ENCODE data around the gene SLAMF6. TPM values are rescaled to one million over a fixed set of nuclear protein-coding genes. Genes with fewer than 3 reads are reported as not detected.
"Not testable (repeated sequence)": the region's sequence is repeated elsewhere in the genome, so short reads cannot be mapped to it uniquely, and the experiment has no call there.

SLAMF6 gene
- total RNA-seq, 1 experiment from 2014 or later: not detected

DNA sequence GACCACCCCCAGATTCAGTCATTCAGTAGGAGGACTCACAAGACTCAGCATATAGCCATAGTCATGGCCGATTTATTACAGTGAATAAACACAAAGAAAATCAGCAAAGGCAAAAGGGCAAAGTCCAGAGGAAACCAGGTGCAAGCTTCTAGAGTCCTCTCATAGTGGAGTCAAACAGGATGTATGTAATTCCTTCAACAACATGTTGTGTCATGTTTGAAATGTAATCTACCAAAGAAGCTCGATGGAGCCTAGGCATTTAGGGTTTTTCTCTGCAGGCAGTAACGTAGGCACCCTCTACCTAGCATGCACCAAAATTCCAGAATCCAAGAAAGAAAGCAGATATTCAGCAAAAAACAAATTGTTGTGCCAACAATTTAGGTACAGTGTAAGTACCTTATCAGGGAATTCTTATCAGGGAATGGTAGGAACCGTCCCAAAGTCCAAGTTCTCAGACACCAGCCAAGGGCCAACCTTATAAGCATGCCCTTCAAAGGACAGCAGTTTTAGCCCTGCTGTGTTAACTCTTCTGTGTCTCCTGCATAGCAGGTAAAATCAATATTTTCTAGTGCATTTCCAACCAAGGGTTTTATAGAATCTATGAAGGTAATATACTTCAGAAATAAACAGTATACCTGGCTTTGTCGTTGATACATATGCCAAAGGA is 16.1 kb upstream of the SLAMF6 start:
- Mint-ChIP-seq H3K4me1 (ENCODE audit: low read depth, unreplicated experiment) (peaks cover 50% of the 10 kb centered on the region), H3K9me3 (ENCODE audit: low read depth, unreplicated experiment) (no peaks in the 10 kb centered on the region), H3K27me3 (ENCODE audit: unreplicated experiment) (no peaks in the 10 kb centered on the region), H3K27ac (ENCODE audit: unreplicated experiment) (no peak overlapping the region), H3K36me3 (ENCODE audit: insufficient read depth, unreplicated experiment) (no peaks in the 10 kb centered on the region), H3K4me3 (ENCODE audit: low read depth, unreplicated experiment) (no peak overlapping the region)
- intact Hi-C loops (cut with micrococcal nuclease; ENCODE audit: unreplicated experiment): no loop called here
- DNase-seq: no peak
- BruUV-seq (replicated peaks): no TSS peak
- TF ChIP-seq, protein P1, sequence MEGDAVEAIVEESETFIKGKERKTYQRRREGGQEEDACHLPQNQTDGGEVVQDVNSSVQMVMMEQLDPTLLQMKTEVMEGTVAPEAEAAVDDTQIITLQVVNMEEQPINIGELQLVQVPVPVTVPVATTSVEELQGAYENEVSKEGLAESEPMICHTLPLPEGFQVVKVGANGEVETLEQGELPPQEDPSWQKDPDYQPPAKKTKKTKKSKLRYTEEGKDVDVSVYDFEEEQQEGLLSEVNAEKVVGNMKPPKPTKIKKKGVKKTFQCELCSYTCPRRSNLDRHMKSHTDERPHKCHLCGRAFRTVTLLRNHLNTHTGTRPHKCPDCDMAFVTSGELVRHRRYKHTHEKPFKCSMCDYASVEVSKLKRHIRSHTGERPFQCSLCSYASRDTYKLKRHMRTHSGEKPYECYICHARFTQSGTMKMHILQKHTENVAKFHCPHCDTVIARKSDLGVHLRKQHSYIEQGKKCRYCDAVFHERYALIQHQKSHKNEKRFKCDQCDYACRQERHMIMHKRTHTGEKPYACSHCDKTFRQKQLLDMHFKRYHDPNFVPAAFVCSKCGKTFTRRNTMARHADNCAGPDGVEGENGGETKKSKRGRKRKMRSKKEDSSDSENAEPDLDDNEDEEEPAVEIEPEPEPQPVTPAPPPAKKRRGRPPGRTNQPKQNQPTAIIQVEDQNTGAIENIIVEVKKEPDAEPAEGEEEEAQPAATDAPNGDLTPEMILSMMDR (IDR thresholded peaks at IDR 0.05; ENCODE audit: unreplicated experiment): no peak
- CTCF ChIA-PET: no interaction called here

DNA sequence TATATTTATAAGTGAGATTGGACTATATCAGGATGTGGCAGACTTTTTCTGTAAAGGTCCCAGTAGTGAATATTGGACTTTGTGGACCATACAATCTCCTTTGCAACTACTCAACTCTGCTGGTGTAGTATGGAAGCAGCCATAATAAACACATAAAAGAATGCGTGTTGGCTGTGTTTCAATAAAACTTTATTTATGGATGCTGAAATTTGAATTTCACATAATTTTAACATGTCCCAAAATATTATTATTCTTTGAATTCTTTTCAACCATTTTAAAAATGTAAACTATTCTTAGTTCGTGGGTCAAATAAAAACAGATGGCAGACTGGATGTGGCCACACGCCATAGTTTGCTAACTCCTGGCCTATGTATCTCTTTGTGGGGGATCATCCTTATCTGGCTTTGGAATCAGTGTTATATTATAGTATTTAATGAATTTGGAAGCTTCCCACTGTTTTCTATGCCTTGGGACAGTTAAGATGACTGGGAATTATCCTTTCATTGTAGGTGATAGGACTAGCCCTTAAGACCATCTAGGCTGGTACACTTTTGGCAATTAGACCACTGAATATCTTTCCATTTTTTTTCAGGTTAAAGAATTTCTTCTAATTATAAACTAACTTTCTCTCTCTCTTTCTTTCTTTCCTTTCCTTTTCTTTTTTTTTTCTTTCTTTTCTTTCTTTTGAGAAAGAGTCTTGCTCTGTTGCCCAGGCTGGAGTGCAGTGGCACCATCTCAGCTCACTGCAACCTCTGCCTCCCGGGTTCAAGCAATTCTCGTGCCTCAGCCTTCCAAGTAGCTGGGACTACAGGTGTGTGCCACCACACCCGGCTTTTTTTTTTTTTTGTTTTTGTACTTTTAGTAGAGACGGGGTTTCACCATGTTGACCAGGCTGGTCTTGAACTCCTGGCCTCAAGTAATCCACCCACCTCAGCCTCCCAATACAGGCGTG is 14.9 kb upstream of the SLAMF6 start:
- H3K27ac Mint-ChIP-seq (ENCODE audit: unreplicated experiment): no peak overlapping the region
- BruUV-seq (replicated peaks): no TSS peak
- intact Hi-C loops (cut with micrococcal nuclease; ENCODE audit: unreplicated experiment): no loop called here
- peaks cover 47% of the 10 kb centered on the region for H3K4me1 Mint-ChIP-seq (ENCODE audit: low read depth, unreplicated experiment)
- TF ChIP-seq, protein P1 (IDR thresholded peaks at IDR 0.05; ENCODE audit: unreplicated experiment): no peak
- CTCF ChIA-PET: no interaction called here
- H3K36me3 Mint-ChIP-seq (ENCODE audit: insufficient read depth, unreplicated experiment): no peaks in the 10 kb centered on the region
- DNase-seq: no peak
- no peaks in the 10 kb centered on the region for H3K9me3 Mint-ChIP-seq (ENCODE audit: low read depth, unreplicated experiment)
- H3K27me3 Mint-ChIP-seq (ENCODE audit: unreplicated experiment): no peaks in the 10 kb centered on the region
- H3K4me3 Mint-ChIP-seq (ENCODE audit: low read depth, unreplicated experiment): no peak overlapping the region

DNA sequence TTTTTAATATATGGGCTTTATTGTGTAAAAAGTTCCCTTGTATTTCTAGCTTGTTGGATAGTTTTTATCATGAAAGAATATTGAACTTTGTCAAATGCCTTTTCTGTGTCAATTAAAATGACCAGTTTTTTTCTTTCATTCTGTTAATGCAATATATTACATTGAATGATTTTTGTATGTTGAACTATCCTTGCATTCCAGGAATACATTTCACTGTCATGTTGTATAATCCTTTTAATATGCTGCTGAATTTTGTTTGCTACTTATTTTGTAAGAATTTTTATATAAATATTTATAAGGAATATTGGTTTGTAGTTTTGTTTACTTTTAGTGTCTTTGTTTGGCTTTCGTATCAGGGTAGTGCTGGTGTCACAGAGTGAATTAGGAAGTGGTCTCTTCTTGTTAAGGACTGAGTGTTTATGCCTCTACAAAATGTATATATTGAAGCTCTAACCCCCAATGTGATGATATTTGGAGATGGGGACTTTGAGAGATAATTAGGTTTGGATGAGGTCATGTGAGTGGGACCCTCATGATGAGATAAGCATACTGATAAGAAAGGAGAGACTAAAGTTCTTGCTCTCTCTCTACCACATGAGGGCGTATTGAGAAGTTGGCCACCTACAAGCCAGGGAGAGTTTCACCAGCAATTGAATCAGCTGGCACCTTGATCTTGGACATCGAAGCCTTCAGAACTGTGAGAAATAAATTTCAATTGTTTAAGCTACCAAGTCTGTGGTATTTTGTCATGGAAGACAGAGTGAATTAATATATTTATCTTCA is 12.0 kb upstream of the SLAMF6 start:
- DNase-seq: no peak
- Mint-ChIP-seq H3K27me3 (ENCODE audit: unreplicated experiment) (no peaks in the 10 kb centered on the region), H3K27ac (ENCODE audit: unreplicated experiment) (no peak overlapping the region), H3K4me1 (ENCODE audit: low read depth, unreplicated experiment) (peaks cover 18% of the 10 kb centered on the region), H3K4me3 (ENCODE audit: low read depth, unreplicated experiment) (no peak overlapping the region), H3K9me3 (ENCODE audit: low read depth, unreplicated experiment) (peaks cover 2% of the 10 kb centered on the region), H3K36me3 (ENCODE audit: insufficient read depth, unreplicated experiment) (no peaks in the 10 kb centered on the region)
- intact Hi-C loops (cut with micrococcal nuclease; ENCODE audit: unreplicated experiment): no loop called here
- CTCF ChIA-PET: no interaction called here
- BruUV-seq (replicated peaks): no TSS peak
- TF ChIP-seq, protein P1 (IDR thresholded peaks at IDR 0.05; ENCODE audit: unreplicated experiment): no peak

DNA sequence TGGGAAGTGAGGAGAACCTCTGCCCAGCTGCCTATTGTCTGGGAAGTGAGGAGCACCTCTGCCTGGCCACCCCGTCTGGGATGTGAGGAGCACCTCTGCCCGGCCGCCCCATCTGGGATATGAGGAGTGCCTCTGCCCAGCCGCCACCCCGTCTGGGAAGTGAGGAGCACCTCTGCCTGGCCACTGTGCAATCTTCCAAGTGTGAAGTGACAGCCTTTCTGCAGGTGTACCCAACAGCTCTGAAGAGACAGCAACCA is 9.4 kb upstream of the SLAMF6 start:
- DNase-seq; H3K9me3 Mint-ChIP-seq (ENCODE audit: low read depth, unreplicated experiment); intact Hi-C loops (cut with micrococcal nuclease; ENCODE audit: unreplicated experiment): not testable (repeated sequence)

DNA sequence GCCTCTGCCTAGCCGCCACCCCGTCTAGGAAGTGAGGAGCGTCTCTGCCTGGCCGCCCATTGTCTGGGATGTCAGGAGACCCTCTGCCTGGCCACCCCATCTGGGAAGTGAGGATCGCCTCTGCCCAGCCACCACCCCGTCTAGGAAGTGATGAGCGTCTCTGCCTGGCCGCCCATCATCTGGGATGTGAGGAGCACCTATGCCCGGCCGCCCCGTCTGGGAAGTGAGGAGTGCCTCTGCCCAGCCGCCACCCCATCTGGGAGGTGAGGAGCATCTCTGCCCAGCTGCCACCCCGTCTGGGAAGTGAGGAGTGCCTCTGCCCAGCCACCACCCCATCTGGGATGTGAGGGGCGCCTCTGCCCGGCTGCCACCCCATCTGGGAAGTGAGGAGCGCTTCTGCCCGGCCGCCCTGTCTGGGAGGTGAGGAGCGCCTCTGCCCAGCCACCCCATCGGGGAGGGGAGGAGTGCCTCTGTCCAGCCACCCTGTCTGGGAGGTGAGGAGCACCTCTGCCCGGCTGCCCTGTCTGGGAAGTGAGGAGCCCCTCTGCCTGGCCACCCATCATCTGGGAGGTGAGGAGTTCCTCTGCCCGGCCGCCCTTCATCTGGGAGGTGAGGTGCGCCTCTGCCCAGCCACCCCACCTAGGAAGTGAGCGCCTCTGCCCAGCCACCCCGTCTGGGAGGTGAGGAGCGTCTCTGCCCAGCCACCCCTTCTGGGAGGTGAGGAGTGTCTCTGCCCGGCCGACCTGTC is 8.9 kb upstream of the SLAMF6 start:
- BruUV-seq (replicated peaks); H3K36me3 Mint-ChIP-seq (ENCODE audit: insufficient read depth, unreplicated experiment); DNase-seq; H3K27ac Mint-ChIP-seq (ENCODE audit: unreplicated experiment); CTCF ChIA-PET; H3K4me1 Mint-ChIP-seq (ENCODE audit: low read depth, unreplicated experiment); intact Hi-C loops (cut with micrococcal nuclease; ENCODE audit: unreplicated experiment); H3K4me3 Mint-ChIP-seq (ENCODE audit: low read depth, unreplicated experiment); H3K9me3 Mint-ChIP-seq (ENCODE audit: low read depth, unreplicated experiment): not testable (repeated sequence)
- peaks cover 23% of the 10 kb centered on the region for H3K27me3 Mint-ChIP-seq (ENCODE audit: unreplicated experiment)

More for the DNA sequence above, 9.4 kb upstream of the SLAMF6 start:
- H3K36me3 Mint-ChIP-seq (ENCODE audit: insufficient read depth, unreplicated experiment); H3K4me1 Mint-ChIP-seq (ENCODE audit: low read depth, unreplicated experiment); BruUV-seq (replicated peaks); CTCF ChIA-PET; H3K27ac Mint-ChIP-seq (ENCODE audit: unreplicated experiment); H3K4me3 Mint-ChIP-seq (ENCODE audit: low read depth, unreplicated experiment): not testable (repeated sequence)
- peaks cover 18% of the 10 kb centered on the region for H3K27me3 Mint-ChIP-seq (ENCODE audit: unreplicated experiment)

DNA sequence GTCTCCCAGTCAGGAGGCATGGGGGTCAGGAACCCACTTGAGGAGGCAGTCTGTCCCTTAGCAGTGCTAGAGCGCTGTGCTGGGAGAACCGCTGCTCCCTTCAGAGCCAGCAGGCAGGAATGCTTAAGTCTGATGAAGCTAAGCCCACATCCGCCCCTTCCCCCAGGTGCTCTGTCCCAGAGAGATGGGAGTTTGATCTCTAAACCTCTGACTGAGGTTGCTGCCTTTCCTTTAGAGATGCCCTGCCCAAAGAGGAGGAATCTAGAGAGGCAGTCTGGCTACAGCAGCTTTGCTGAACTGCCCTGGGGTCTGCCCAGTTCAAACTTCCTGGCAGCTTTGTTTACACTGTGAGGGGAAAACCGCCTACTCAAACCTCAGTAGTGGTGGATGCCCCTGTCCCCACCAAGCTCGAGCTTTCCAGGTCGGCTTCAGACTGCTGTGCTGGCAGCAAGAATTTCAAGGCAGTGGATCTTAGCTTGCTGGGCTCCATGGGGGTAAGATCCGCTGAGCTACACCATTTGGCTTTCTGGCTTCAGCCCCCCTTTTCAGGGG is 6.4 kb upstream of the SLAMF6 start:
- DNase-seq; BruUV-seq (replicated peaks); CTCF ChIA-PET; H3K4me3 Mint-ChIP-seq (ENCODE audit: low read depth, unreplicated experiment); H3K36me3 Mint-ChIP-seq (ENCODE audit: insufficient read depth, unreplicated experiment); intact Hi-C loops (cut with micrococcal nuclease; ENCODE audit: unreplicated experiment); H3K4me1 Mint-ChIP-seq (ENCODE audit: low read depth, unreplicated experiment); H3K27ac Mint-ChIP-seq (ENCODE audit: unreplicated experiment); H3K9me3 Mint-ChIP-seq (ENCODE audit: low read depth, unreplicated experiment): not testable (repeated sequence)
- peaks cover 27% of the 10 kb centered on the region for H3K27me3 Mint-ChIP-seq (ENCODE audit: unreplicated experiment)
